Limb (tissue), 2 donors: ENCODE results near the gene CDT1.

Experiments
- DNase-seq, 2 donors: peaks; one replicate each; pipeline ENCODE4 v3.0.0-alpha.2; 2016; ENCODE audit errors: extremely low spot score in 2 of 2

CDT1 gene

DNA sequence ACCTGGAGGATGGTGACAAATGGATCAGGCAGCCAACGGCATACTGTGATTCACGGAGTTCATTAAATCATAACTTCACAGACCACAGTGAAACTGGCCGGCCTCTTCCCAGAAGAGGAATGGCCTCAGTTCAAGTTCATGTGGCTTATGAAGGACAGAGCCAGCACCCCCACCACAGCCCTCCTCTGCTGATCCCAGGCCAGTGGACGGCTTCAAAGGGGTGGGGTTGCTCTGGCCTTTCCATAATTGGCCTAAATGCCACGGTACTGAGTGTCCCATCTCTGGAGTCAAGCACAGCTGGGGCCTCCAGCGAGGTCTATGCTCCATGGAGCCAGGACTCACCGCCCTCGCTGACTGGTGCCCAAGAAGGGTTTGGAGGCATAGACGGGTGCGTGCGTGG lies 31.8 kb downstream of the CDT1 start:
- DNase-seq = no peak

DNA sequence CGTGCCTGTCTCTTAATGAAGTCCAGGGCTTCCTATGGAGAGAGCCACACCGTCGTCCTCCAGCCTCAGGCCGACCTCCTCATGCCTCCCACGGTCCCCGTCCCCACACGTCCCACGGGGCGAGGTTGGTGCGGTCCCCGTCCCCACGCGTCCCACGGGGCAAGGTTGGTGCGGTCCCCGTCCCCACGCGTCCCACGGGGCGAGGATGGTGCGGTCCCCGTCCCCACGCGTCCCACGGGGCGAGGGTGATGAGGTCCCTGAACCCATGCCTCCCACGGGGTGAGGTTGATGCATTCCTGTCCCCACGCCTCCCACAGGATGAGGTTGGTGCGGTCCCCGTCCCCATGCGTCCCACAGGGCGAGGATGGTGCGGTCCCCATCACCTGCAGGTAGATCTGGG lies 32.2 kb downstream of the CDT1 start:
- no peak for DNase-seq

DNA sequence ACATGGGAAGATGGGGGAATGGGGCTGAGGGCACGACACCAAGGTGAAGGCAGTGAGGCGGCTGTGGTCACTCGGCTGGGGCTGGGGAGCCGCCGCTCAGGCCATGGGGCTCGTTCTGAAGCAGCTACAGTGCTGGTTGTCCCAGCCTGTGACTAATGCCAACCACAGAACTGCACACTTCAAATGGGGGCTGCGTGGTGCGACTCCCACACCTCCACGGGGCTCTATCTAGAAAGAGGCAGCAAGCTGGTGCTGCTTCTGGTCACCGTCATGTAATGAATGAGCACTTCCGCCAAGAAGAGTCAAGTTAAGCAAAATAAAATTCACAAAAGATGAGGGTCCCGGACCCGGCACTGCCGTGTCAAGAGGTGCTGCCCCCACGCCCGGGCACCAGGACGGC lies 33.2 kb downstream of the CDT1 start:
- no peak for DNase-seq

DNA sequence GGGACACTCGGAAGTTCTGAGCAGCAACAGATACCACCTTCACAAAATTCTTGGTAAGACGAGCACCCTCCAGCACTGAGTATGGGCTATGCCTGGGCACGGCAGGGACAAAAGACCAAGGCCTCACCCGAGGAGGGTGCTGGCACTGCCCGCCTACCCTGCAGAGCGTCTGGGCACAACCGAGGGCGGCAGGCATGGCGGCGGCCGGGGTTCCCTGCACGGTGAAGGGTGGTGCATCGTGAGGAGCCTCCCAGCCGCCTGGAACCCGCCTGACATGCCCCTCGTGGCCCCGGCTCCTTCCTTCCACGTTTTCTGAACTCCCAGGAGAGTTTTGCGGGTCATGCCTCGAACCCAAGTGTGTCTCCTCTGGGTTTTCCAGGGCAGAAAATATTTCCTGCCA lies 34.2 kb downstream of the CDT1 start:
- no peak for DNase-seq

DNA sequence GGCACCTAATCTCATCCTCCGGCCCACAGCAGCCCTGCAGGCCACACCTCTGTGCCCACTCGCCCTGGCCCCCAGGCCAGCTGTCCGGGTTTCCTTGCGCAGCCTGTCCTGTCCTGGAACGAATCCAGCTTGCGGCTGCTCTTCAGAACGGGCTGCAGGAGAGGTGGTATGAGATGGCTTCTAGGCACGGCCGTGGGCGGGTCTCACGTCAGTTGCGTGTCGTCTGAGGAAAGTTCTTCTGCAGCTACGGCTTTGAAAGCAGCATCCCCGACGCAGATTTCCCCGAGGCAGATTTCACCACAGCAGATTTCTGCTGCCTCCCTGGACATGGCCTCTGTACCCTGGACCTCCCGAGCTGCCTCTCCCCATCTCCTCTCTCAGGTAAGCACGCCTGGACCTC lies 35.0 kb downstream of the CDT1 start:
- no peak for DNase-seq

DNA sequence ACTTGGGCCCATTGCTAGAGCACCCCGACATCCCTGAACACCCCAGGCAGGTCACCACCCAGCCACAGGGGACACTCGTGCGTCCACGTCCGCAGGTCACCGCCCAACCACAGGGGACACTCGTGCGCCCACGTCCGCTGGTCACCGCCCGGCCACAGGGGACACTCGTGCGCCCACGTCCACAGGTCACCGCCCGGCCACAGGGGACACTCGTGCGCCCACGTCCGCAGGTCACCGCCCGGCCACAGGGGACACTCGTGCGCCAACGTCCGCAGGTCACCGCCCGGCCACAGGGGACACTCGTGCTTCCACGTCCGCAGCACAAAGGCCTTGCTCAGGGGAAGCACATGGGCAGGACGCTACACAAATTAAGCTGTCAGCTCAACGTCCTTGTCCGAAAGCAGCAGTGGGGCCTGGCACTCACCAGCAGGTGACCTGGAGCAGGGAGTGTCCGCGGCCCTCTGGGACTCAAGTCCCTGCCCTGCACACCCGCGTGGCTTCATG lies 35.5 kb downstream of the CDT1 start:
- no peak for DNase-seq

DNA sequence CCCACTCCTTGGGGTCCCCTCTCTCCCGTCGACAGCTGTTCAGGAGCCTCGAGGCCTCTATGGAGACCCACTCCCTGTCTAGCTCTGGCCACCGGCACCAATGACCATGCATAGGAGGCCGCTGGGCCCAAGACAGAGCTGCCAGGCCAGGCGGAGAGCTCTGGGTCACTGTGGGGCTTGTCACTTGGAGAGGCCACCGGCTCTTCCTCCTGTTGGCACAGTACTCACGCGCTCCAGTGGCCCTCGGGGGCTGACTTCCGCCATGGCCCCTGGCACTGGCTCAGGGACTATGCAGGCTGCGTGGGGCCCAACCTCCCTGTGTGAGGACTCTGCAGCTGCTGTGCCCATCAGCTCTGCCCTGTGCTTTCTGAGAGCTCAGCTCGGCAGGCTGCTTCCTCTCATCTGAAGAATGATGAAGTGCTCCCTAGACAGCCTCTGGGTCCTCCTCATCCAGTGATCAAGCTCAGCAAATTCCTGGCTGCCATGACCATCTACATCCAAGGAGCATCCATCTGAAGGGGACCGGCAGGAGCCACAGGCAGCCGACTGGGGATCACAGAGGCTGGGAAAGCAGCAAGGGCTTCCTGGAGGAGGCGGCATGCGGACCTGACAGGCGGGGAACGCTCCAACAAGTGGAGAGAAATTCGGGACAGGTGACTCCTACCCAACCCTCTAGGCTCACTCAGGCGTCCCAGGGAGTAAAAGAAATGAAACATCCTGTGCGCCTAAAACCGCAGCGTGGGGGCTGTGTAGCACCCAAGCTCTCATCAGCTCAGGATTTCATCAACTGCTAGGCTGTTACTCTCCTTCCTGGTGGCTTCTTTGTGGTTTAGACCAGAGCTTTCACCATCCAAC lies 36.4 kb downstream of the CDT1 start:
- no peak for DNase-seq

DNA sequence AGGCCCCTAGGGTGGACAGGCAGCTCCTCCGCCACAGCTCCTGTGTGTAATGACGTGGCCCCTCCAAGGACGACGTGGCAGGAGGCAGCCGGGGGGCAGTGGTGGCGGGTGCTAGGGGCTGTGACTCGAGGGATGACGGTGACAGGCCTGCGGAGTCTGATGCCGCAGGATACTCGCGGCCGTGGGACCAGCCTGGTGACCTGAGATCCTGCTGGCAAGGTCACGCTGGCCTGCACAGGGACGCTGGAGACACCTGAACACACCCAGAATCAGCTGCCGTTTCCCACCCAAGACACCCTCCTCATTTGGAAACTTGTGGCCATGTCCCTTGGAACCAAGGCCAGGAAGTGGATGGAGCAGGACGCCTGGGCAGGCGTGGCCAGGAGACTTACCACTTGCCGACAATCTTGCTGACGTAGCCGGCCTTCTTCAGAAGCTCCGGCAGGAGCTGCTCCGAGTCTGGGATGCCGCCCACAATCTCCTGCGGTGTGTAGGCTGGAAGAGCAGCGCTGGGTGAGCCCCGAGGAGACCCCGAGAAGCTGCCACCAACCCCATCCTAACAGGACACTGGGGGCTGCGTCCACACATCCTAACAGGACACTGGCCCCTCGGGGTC lies 37.1 kb downstream of the CDT1 start:
- no peak for DNase-seq

DNA sequence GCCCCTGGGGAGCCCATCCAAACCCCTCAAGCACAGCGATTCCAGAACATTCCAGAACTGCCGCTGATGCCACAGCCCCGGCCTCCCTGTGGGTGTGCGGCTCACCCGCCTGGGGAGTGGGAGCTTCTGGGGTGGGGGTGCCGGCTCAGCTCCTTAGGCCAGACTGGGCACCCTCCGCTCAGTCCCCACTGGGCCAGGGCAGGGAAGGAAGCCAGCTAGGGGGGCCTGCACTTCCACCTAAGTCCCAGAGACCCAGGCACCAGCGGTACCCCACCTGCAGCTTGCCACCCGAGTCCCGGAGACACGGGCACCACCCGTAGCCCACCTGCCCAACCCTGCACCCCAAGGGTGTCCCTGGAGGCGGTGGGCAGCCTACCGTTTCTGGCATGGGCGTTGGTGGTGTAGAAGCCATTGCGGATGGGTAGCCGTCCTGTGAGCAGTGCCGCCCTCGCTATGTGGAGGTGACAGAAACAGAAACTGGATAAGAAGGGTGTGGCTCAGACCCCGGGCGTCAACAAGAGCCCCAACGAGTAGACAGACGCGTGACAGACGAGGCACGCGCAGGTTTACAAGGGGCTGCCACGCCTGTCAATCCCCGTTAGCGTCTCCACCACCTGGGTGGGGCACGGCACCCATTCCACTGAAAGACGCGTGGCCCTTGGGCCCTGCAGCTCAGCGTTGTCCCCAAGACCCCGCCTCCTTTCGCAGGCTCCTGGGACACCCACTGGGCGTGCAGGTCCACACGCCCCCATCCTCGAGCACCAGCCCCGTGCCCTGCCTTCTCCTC lies 38.1 kb downstream of the CDT1 start:
- no peak for DNase-seq

DNA sequence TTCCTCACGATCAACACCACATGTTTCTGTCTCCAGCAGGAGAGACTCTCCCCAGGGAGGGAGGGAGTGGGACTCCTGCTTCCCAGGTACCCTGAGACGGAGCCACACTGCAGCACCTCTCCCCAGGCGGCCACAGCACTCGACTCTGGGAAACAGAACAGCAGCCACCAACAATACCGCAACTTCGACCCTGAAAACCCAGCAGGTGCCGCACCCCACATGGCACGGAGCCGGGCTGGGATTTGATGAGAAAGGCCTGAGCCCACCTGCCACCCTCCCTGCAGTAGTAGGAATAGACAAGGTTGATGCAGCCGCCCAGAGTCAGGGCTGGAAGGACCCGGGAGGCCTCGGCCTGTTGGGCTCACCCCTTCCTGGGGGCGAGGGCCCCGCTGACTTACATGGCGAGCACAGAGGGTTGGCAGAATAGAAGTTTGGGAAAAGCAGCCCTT lies 38.7 kb downstream of the CDT1 start:
- no peak for DNase-seq

DNA sequence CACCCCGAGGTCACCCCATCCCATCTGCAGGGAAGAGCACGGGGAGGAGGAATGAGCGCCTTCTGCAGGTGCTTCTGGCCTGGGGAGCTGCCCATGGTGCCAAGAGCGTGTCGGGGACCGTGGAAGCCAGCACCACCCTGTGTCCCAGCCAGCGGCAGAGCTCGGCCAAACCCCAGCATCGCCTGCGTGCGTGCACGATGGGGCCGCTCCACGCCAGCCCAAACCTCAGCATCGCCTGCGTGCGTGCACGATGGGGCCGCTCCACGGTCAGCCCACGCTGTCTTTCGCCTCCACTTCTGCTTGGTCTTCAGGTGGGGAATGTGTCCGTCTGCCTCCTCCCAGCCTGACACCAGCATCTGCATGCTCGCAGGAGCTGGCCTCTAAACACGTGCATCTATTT lies 39.2 kb downstream of the CDT1 start:
- DNase-seq = no peak

DNA sequence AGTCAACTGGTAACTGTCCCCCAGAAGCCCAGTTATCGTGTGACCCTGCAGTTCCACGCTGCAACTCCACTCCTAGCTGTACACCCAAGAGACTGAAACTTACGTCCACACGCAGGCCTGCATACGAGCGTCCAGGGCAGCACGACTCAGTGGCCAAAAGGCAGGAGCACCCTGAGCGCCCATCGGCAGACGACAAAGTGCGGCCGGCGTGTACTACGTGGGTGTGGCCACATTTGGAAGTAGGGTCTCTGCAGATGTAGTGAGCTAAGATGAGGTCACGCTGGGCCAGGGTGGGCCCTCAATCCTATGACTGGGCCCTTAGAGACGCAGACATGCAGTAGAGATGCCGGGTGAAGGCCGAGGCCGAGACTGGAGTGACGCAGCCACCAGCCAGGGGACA lies 39.7 kb downstream of the CDT1 start:
- DNase-seq = no peak

DNA sequence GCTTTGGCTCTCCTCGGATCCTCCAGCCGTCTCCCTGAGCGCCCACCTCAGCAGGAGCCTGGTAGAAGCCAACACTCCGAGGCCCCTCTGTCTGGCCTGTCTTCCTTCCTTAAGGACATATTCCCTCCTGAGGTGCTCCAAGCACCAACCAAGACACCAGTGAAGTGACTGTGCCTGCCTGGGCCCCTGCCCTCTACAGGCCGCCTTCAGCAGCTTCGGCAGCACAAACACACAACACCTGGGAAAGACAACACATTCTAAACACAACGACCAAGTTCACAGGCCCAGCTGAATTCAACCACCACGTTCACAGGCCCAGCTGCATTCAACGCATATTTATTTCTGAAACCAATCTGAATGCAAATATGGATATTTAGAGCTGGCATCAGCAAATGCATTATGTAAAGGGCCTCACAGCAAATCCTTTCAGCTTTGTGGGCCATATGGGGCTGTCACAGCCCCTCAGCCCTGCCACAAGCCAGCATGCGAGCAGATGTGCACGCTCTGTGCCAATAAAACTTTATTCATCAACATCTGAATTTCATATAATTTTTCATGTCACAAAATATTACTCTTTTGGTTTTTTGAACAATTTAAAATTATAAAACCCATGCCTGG lies 40.9 kb downstream of the CDT1 start:
- DNase-seq = no peak

DNA sequence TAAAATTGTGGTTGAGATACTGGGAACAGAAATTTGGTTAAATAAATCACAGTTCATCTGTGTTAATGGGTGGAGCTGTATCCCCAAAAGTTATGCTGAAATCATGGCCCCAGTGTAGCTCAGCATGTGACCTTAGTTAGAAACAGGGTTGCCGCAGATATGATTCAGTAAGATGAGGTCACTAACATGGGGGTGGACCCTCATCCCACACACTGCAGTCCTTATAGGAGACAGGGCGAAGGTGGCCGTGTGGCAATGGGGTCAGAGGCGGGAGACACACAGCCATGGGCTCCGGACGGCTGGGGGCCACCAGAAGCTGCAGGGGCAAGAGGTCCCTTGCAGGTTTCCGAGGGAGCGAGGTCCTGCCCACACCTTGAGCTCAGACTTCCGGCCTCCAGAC lies 42.5 kb downstream of the CDT1 start:
- no peak for DNase-seq

DNA sequence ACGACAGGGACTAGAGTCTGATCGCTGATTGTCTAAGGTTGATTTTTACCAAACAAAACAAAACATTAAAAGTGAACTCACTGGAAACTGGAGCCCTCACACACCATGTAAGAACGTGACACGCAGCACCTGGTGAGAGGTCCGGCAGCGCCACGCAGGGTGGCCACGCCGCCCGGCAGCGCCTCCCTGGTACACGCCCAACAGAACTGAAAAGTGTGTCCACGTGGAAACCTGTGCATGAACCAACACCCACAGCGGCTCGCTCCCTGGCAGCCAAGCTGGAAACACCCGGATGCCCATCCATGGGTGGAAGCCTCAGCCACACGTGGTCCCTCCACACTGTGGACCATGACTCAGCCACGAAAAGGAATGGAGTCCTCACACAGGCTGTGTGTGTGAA lies 44.1 kb downstream of the CDT1 start:
- no peak for DNase-seq

DNA sequence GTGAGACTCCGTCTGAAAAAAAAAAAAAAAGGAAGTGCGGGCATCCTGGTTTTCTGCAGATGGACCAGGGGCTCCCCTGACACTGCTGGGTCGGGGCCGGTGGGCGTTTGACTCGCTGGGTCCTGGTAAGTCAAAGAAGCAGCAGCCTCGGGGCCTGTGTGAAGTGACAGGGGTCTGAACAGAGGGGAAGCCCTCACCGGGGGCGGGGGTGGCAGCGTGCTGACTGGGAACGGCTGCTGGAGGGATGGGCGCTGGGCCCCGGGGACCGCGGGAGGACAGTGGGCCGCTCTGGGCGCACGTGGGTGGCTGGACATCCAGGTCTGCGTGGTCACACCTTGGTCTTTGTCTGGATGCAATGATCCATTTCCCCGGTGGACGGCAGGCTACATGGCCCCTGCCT lies 45.0 kb downstream of the CDT1 start:
- no peak for DNase-seq

DNA sequence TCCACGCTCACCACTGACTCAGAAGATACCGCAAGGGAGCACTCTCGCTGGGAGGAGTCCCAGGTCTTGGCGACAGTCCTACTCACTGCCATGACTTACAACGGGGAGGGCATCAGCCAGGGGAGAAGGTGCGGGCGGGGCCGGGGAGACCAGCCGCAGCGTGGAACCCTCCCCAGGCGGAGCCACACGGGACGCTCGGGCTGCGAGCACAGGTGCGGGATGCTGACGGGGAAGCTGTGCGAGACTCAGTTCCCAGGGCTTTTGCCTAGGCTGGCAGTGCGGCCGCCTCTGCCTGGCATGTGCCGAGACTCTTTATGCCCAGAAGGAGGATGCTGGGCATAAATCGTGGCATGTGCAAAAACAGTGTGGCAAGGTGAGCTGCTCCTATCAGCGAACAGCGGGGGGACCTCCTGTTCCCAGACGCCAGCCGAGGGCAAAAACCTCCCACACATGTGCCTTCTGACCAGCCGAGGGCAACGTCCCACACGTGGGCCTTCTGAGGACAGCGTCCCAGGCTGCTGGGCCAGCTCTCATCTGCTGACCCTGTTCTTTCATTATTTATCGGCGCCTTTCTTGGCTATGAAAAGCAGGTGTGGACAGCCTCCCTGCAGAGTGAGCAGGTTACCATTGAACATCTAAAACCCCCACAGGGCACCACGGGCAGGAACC lies 47.1 kb downstream of the CDT1 start:
- DNase-seq = no peak

DNA sequence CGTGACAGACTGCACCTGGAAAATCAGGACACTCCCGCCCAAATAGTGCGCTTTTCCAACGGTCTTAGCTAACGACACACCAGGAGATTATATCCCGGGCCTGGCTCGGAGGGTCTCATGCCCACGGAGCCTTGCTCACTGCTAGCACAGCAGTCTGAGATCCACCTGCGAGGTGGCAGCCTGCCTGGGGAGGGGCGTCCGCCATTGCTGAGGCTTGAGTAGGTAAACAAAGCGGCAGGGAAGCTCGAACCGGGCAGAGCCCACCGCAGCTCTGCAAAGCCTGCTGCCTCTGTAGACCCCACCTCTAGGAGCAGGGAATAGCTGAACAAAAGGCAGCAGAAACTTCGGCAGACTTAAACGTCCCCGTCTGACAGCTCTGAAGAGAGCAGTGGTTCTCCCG lies 48.0 kb downstream of the CDT1 start:
- DNase-seq = no peak

DNA sequence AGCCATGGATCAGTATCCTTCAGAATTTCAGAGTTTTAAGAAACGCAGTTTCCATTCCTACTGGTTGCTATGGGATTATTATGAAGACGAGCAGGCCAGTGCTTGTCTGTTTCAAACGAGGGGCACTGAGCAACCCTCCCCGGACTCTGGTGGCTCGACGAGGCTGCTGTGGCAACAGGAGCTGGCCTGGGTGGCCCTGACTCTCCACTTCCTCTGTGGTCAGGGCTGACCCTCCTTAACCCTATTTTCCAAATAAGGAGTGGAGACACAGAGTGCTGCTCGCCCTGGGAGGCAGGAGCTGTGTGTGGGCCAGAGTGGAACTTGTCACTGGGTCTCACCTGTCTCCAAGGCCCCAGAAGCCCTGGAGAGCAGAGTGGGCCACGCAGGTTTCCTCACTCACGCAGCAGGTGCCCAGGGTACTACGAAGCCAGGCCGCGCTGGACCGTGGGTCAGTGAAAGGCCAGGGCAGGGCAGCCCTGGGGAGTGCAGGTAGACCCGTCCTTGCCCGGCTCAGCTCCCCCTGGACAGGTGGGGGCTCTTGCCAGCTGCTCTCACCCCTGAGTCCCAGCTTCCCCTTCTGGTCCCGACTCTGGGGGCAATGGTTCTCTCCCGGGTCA lies 49.8 kb downstream of the CDT1 start:
- no peak for DNase-seq

DNA sequence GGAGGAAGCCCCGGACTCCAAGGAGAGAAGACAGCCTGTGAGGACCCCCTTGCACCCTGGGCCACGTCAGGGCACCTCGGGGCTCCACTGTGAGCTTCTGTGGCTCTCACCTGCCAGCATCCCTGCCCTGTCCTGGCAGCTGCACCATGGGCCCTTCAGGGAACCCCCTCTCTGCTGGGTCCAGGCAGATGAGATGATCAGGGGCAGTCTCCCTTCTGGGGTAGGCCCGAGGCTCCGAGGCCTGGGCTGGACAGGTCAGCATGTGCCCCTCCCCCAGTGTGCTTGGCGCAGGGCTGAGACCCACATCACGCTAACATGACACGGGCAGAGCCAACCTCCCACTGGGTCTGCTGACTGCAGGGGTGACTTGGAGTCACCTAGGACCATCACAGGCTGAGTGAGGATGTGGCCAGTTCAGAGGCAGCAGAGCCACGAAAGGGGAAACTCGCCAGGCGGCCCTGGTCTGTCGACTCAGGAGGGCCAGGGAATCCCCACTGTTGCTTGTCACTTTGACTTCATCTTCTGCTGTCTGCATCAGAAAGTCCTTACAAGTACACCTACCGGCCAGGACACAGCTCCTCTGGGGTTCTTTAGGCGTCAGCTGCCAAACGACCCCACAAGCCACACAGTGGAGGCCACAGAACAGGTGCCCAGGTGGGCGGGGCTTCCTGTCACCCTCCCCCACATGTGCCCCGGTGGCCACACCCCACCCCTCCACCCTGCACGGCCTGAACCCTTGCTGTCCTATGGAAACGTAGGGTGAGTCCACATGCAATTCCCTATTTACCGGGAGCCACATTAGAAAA lies 50.9 kb downstream of the CDT1 start:
- no peak for DNase-seq
